HL-60 (cell line): Measurements from ENCODE around the gene E4F1.

ENCODE experiments used
- DNase-seq, 2 experiments: peaks; one replicate each; pipeline ENCODE4 v3.0.0-alpha.2; 2010 to 2020; ENCODE audit warnings: low read depth in 1 of 2, low spot score in 1 of 2
- H3K27ac ChIP-seq: fragments of 250-450 bp; sonication (Bioruptor Pico); replicated peaks from 2 replicates; pipeline ENCODE4 v1.5.1; 2020; ENCODE audit warnings: mild to moderate bottlenecking, moderate library complexity
- H3K27me3 ChIP-seq: fragments of 250-450 bp; sonication (Bioruptor Pico); 2 replicates; pipeline ENCODE4 v1.5.1; 2021; ENCODE audit warnings: mild to moderate bottlenecking, moderate library complexity; ENCODE audit not compliant: insufficient read depth, poor library complexity, severe bottlenecking
- H3K4me3 ChIP-seq: replicated peaks from 2 replicates; pipeline ENCODE4 v1.5.1; 2011; ENCODE audit warnings: mild to moderate bottlenecking, control low read depth, low read length; ENCODE audit not compliant: insufficient read depth
- CTCF ChIP-seq: IDR thresholded peaks from one replicate; pipeline ENCODE4 v1.5.1; 2011; ENCODE audit warnings: low read length, control low read depth, inconsistent platforms; ENCODE audit not compliant: insufficient read depth
- GABPA ChIP-seq: IDR thresholded peaks from 2 replicates; pipeline ENCODE4 v1.6.1; 2012; ENCODE audit warnings: low read depth
- POLR2AphosphoS5 ChIP-seq: IDR thresholded peaks from 2 replicates; pipeline ENCODE4 v1.6.1; 2012; ENCODE audit warnings: low read depth
- REST ChIP-seq: IDR thresholded peaks from 2 replicates; pipeline ENCODE4 v1.6.1; 2012; ENCODE audit warnings: low read depth; ENCODE audit not compliant: insufficient replicate concordance
- SPI1 ChIP-seq: IDR thresholded peaks from 2 replicates; pipeline ENCODE4 v1.6.1; 2012; ENCODE audit warnings: low read depth, mild to moderate bottlenecking, borderline replicate concordance

Gene E4F1

GRCh38 chr16:2189252-2189893, 34.0 kb upstream of the E4F1 start:
- peaks cover 8% of the 10 kb centered on the region for H3K27me3 ChIP-seq
- TF ChIP-seq GABPA (no peak), SPI1 (no peak), REST (no peak), CTCF (no peak), POLR2AphosphoS5 (no peak)

GRCh38 chr16:2190002-2190658, 33.3 kb upstream of the E4F1 start:
- no peak overlapping the region for H3K27ac ChIP-seq
- no peak for DNase-seq

More at GRCh38 chr16:2189252-2189893, 34.0 kb upstream of the E4F1 start:
- H3K4me3 ChIP-seq = no peak overlapping the region
- H3K27ac ChIP-seq = no peak overlapping the region
- no peak for DNase-seq

GRCh38 chr16:2190659-2191445, 32.5 kb upstream of the E4F1 start:
- peaks cover 19% of the 10 kb centered on the region for H3K27me3 ChIP-seq
- TF ChIP-seq SPI1 (no peak), REST (no peak), POLR2AphosphoS5 (no peak), GABPA (no peak)
- no peak overlapping the region for H3K4me3 ChIP-seq
- DNase-seq = no peak
- no peak overlapping the region for H3K27ac ChIP-seq

More at GRCh38 chr16:2190002-2190658, 33.3 kb upstream of the E4F1 start:
- no peak for TF ChIP-seq SPI1
- Histone ChIP-seq H3K27me3 (peaks cover 14% of the 10 kb centered on the region), H3K4me3 (no peak overlapping the region)

GRCh38 chr16:2191446-2191706, 32.0 kb upstream of the E4F1 start:
- TF ChIP-seq REST (no peak), SPI1 (no peak), GABPA (no peak), CTCF (no peak)
- Histone ChIP-seq H3K27ac (no peak overlapping the region), H3K4me3 (no peak overlapping the region), H3K27me3 (peaks cover 19% of the 10 kb centered on the region)
- DNase-seq = no peak
